Cortex of kidney (tissue), 1 donor: ENCODE results near the gene MBNL2.

ENCODE experiments used
- DNase-seq: peaks from one replicate; lab custom pipeline; 2025; lab: John Stamatoyannopoulos, UW

MBNL2 gene

GRCh38 chr13:97381189-97381588, 159.1 kb downstream of the MBNL2 start:
- DNase-seq = no peak

GRCh38 chr13:97382276-97382675, 160.1 kb downstream of the MBNL2 start:
- no peak for DNase-seq

- DNase-seq = no peak
Measured at GRCh38 chr13:97384371-97384770, 162.2 kb downstream of the MBNL2 start.

- no peak for DNase-seq
Measured at GRCh38 chr13:97385146-97385545, 163.0 kb downstream of the MBNL2 start.

GRCh38 chr13:97385854-97386253, 163.7 kb downstream of the MBNL2 start:
- DNase-seq = no peak

- no peak for DNase-seq
Measured at GRCh38 chr13:97386801-97387484, 164.8 kb downstream of the MBNL2 start.

GRCh38 chr13:97387485-97387839, 165.3 kb downstream of the MBNL2 start:
- DNase-seq = no peak

GRCh38 chr13:97387890-97388289, 165.8 kb downstream of the MBNL2 start:
- DNase-seq = no peak

GRCh38 chr13:97388373-97388772, 166.2 kb downstream of the MBNL2 start:
- DNase-seq = no peak

- DNase-seq = no peak
Measured at GRCh38 chr13:97390941-97391600, 168.9 kb downstream of the MBNL2 start.

- no peak for DNase-seq
Measured at GRCh38 chr13:97392020-97392419, 169.9 kb downstream of the MBNL2 start.

GRCh38 chr13:97394542-97394941, 172.4 kb downstream of the MBNL2 start:
- DNase-seq = no peak

GRCh38 chr13:97395447-97396136, 173.5 kb downstream of the MBNL2 start:
- no peak for DNase-seq

GRCh38 chr13:97397267-97397666, 175.1 kb downstream of the MBNL2 start:
- DNase-seq = no peak

- DNase-seq = no peak
Measured at GRCh38 chr13:97401421-97401820, 179.3 kb downstream of the MBNL2 start.

GRCh38 chr13:97403893-97404750, 182.0 kb downstream of the MBNL2 start:
- DNase-seq = no peak

- DNase-seq = no peak
Measured at GRCh38 chr13:97407540-97407939, 185.4 kb downstream of the MBNL2 start.

GRCh38 chr13:97408938-97409337, 186.8 kb downstream of the MBNL2 start:
- DNase-seq = no peak

- no peak for DNase-seq
Measured at GRCh38 chr13:97411984-97412383, 189.9 kb downstream of the MBNL2 start.

- no peak for DNase-seq
Measured at GRCh38 chr13:97413694-97414093, 191.6 kb downstream of the MBNL2 start.

- DNase-seq = no peak
Measured at GRCh38 chr13:97414392-97414791, 192.3 kb downstream of the MBNL2 start.

- no peak for DNase-seq
Measured at GRCh38 chr13:97417698-97418097, 195.6 kb downstream of the MBNL2 start.
